ENCODE measurements around the gene NLRP14. TPM values are rescaled to one million over a fixed set of nuclear protein-coding genes. Genes with fewer than 3 reads are reported as not detected.

NLRP14 gene
- total RNA-seq, 1 experiment from 2014 or later, result 0.11 TPM

DNA sequence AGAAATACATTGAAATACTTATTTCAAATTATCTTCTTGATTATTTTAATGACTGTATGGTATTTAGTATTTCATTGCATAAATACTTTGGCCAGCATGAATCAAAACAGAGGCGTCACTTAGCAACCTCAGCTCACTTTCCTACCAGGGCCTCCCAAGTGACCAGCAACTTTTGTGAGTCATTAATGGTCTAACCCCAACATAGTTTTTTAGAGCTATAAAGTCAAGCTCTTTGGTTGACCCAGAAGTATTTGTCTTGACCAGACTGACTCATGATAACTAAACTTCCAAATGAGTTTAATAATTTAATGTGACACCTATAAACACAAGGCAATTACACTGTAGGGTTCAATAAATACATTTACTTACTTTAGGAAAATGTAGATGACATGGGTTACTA lies 40.6 kb downstream of the NLRP14 start:
- H3K9me3 ChIP-seq (ENCODE audit: low read length), result no peaks in the 10 kb centered on the region
- no peak overlapping the region for H3K4me2 ChIP-seq (ENCODE audit: low read length)
- no peak overlapping the region for H3K27ac ChIP-seq (ENCODE audit: low read length)
- H3K9me2 ChIP-seq (replicated peaks; ENCODE audit: low read length), result no peaks in the 10 kb centered on the region
- H4K20me1 ChIP-seq (ENCODE audit: low read length), result no peaks in the 10 kb centered on the region
- ChIA-PET POLR2A (ENCODE audit: unreplicated experiment) (no interaction called here), CTCF (interaction anchor here (0.6 to 0.7 kb wide), 2 partner anchors 583 to 1789 kb away, joined by 3 to 4 read pairs; no protein-coding TSS in a partner anchor)
- no peaks in the 10 kb centered on the region for H3K4me1 ChIP-seq (ENCODE audit: insufficient read depth, low read length)
- TF ChIP-seq EZH2 (IDR thresholded peaks at IDR 0.05; ENCODE audit: low read length, unreplicated experiment), result no peak
- TF ChIP-seq, protein P1, sequence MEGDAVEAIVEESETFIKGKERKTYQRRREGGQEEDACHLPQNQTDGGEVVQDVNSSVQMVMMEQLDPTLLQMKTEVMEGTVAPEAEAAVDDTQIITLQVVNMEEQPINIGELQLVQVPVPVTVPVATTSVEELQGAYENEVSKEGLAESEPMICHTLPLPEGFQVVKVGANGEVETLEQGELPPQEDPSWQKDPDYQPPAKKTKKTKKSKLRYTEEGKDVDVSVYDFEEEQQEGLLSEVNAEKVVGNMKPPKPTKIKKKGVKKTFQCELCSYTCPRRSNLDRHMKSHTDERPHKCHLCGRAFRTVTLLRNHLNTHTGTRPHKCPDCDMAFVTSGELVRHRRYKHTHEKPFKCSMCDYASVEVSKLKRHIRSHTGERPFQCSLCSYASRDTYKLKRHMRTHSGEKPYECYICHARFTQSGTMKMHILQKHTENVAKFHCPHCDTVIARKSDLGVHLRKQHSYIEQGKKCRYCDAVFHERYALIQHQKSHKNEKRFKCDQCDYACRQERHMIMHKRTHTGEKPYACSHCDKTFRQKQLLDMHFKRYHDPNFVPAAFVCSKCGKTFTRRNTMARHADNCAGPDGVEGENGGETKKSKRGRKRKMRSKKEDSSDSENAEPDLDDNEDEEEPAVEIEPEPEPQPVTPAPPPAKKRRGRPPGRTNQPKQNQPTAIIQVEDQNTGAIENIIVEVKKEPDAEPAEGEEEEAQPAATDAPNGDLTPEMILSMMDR (conservative IDR thresholded peaks at IDR 0.05; ENCODE audit: low read depth, low read length), result no peak
- DNase-seq (no peak), ATAC-seq (no peak)
- no peak overlapping the region for H2AFZ ChIP-seq (ENCODE audit: low read length)
- H3K27me3 ChIP-seq (ENCODE audit: low read length), result no peaks in the 10 kb centered on the region
- BruUV-seq (replicated peaks), result no TSS peak
- no peak overlapping the region for H3K4me3 ChIP-seq (ENCODE audit: low read length)
- intact Hi-C loops (cut with micrococcal nuclease), result no loop called here
- H3F3A ChIP-seq (ENCODE audit: low read length, unreplicated experiment), result no peaks in the 10 kb centered on the region
- H3K79me2 ChIP-seq (ENCODE audit: low read length), result no peaks in the 10 kb centered on the region
- no peaks in the 10 kb centered on the region for H3K36me3 ChIP-seq (ENCODE audit: low read depth, low read length)
- no peak overlapping the region for H3K9ac ChIP-seq (ENCODE audit: low read length)

DNA sequence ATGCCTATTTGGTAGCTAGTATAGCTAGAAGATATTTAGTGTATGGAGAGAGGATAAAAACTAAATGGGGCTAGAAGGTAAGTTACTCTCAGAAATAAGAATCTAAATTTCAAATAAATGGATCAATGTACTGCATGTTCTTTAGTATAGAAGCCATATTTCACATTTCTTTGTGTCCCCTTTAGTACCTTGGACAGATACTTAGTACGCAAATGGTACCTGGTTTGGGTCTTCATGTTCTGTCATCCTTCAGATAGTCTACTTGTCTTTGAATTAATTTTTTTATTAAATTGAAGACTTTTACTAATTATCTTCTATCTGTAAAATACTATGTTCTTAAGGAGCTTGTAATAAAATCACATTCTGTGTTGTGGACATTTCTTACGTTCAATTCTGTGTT lies 42.3 kb downstream of the NLRP14 start:
- DNase-seq, result no peak
- intact Hi-C loops (cut with micrococcal nuclease), result no loop called here
- Histone ChIP-seq H3K27me3 (ENCODE audit: low read length) (no peaks in the 10 kb centered on the region), H3K4me2 (ENCODE audit: low read length) (no peak overlapping the region), H3K36me3 (ENCODE audit: low read depth, low read length) (no peaks in the 10 kb centered on the region), H3K4me1 (ENCODE audit: insufficient read depth, low read length) (no peaks in the 10 kb centered on the region), H3K27ac (ENCODE audit: low read length) (no peak overlapping the region), H3K79me2 (ENCODE audit: low read length) (no peaks in the 10 kb centered on the region), H3K4me3 (ENCODE audit: low read length) (no peak overlapping the region), H3F3A (ENCODE audit: low read length, unreplicated experiment) (no peaks in the 10 kb centered on the region), H3K9me2 (replicated peaks; ENCODE audit: low read length) (no peaks in the 10 kb centered on the region), H3K9ac (ENCODE audit: low read length) (no peak overlapping the region), H2AFZ (ENCODE audit: low read length) (no peak overlapping the region), H4K20me1 (ENCODE audit: low read length) (no peaks in the 10 kb centered on the region), H3K9me3 (ENCODE audit: low read length) (no peaks in the 10 kb centered on the region)
- no peak for TF ChIP-seq EZH2phosphoT487 (IDR thresholded peaks at IDR 0.05; ENCODE audit: borderline replicate concordance, low read length)
- no peak for TF ChIP-seq EZH2 (IDR thresholded peaks at IDR 0.05; ENCODE audit: low read length, unreplicated experiment)
- TF ChIP-seq, protein P1 (conservative IDR thresholded peaks at IDR 0.05; ENCODE audit: low read depth, low read length), result no peak
- no TSS peak for BruUV-seq (replicated peaks)
- ATAC-seq, result no peak
- CTCF ChIA-PET, result no interaction called here
- POLR2A ChIA-PET (ENCODE audit: unreplicated experiment), result interaction anchor here (0.6 kb wide), 1 partner anchor 603 kb away, joined by 3 read pairs; no protein-coding TSS in a partner anchor

DNA sequence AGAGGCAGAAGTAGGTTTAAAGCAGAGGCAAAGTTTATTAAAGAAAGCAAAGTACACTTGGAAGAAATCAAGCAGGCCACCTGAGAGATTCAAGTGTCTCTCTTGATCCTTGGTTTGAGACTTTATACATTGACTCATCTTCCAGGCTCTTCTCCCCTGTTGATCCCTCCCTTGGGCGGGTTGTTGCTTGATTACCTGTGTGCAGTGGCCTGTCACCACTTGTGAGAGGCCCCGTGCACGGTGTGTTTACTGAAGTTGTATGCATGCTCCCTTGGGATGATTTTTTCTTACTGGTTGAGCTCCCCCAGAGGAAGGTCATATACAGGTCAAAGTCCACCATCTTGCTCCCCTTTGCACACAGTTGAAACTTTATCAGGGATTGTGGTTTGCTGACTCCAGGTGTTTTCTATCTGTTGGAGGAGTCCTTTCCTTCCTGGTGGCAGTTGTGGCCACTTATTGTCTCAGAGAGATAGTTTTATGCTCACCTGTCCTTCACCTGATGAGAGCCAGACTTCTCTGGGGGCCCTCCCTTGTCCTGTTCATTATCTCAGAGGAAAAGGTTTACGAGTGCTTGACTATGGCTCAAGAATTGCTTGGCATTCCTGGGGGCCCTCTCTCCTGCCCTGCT lies 52.2 kb downstream of the NLRP14 start:
- Histone ChIP-seq H3K4me2 (ENCODE audit: low read length) (no peak overlapping the region), H2AFZ (ENCODE audit: low read length) (no peak overlapping the region), H3F3A (ENCODE audit: low read length, unreplicated experiment) (no peaks in the 10 kb centered on the region), H3K4me1 (ENCODE audit: insufficient read depth, low read length) (no peaks in the 10 kb centered on the region), H3K9me2 (replicated peaks; ENCODE audit: low read length) (no peaks in the 10 kb centered on the region), H3K36me3 (ENCODE audit: low read depth, low read length) (no peaks in the 10 kb centered on the region), H3K27ac (ENCODE audit: low read length) (no peak overlapping the region), H3K79me2 (ENCODE audit: low read length) (no peaks in the 10 kb centered on the region), H3K27me3 (ENCODE audit: low read length) (peaks cover 9% of the 10 kb centered on the region; the same call in 1 of the 2 replicates), H3K4me3 (ENCODE audit: low read length) (no peak overlapping the region), H3K9ac (ENCODE audit: low read length) (no peak overlapping the region), H3K9me3 (ENCODE audit: low read length) (no peaks in the 10 kb centered on the region), H4K20me1 (ENCODE audit: low read length) (no peaks in the 10 kb centered on the region)
- CTCF ChIA-PET, result no interaction called here
- ATAC-seq, result no peak
- no peak for DNase-seq
- BruUV-seq (replicated peaks), result no TSS peak
- TF ChIP-seq EZH2phosphoT487 (IDR thresholded peaks at IDR 0.05; ENCODE audit: borderline replicate concordance, low read length) (no peak), EZH2 (IDR thresholded peaks at IDR 0.05; ENCODE audit: low read length, unreplicated experiment) (no peak)
- TF ChIP-seq, protein P1 (conservative IDR thresholded peaks at IDR 0.05; ENCODE audit: low read depth, low read length), result no peak
- POLR2A ChIA-PET (ENCODE audit: unreplicated experiment), result no interaction called here
- intact Hi-C loops (cut with micrococcal nuclease), result no loop called here
